Neural cell (in vitro differentiated cells): ENCODE measurements around the gene NMNAT1. TPM values are rescaled to one million over a fixed set of nuclear protein-coding genes. Genes with fewer than 3 reads are reported as not detected.

ENCODE experiments used
- H2AFZ ChIP-seq: fragments of 200-600, 300-800 bp; sonication (generic), shearing (Covaris generic); 2 replicates; pipeline ENCODE4 v1.6.0; 2014; ENCODE audit warnings: low read depth, mild to moderate bottlenecking, antibody characterized with exemption, low read length, moderate library complexity
- H3F3A ChIP-seq: fragments of 200-600 bp; shearing (Covaris generic); 2 replicates; pipeline ENCODE4 v1.6.1; 2016; ENCODE audit warnings: mild to moderate bottlenecking, moderate library complexity, mixed read lengths, antibody characterized with exemption, low read length; ENCODE audit not compliant: insufficient read depth, poor library complexity, severe bottlenecking
- H3K27ac ChIP-seq: fragments of 200-600, 300-800 bp; sonication (generic), shearing (Covaris generic); 2 replicates; pipeline ENCODE4 v1.5.1; 2014; ENCODE audit warnings: mild to moderate bottlenecking, low read length, moderate library complexity
- H3K27me3 ChIP-seq: fragments of 300-800, 200-600 bp; sonication (generic), shearing (Covaris generic); 2 replicates; pipeline ENCODE4 v1.6.0; 2014; ENCODE audit warnings: mild to moderate bottlenecking, low read depth, low read length, moderate library complexity; ENCODE audit not compliant: insufficient read depth
- H3K36me3 ChIP-seq: fragments of 300-800, 200-600 bp; sonication (generic), shearing (Covaris generic); 2 replicates; pipeline ENCODE4 v1.5.1; 2014; ENCODE audit warnings: mild to moderate bottlenecking, antibody characterized with exemption, low read length, moderate library complexity; ENCODE audit not compliant: insufficient read depth
- H3K4me2 ChIP-seq: fragments of 300-800, 200-600 bp; sonication (generic), shearing (Covaris generic); 2 replicates; pipeline ENCODE4 v1.6.0; 2014; ENCODE audit warnings: mild to moderate bottlenecking, low read length
- H3K4me3 ChIP-seq: fragments of 300-800, 200-600 bp; sonication (generic), shearing (Covaris generic); 2 replicates; pipeline ENCODE4 v1.5.1; 2014; ENCODE audit warnings: mild to moderate bottlenecking, low read length, moderate library complexity
- H3K79me2 ChIP-seq: fragments of 200-600 bp; shearing (Covaris generic); replicated peaks from 2 replicates; pipeline ENCODE4 v1.6.0; 2014; ENCODE audit warnings: mild to moderate bottlenecking, low read length, moderate library complexity; ENCODE audit not compliant: insufficient read depth
- H3K9ac ChIP-seq: fragments of 300-800, 200-600 bp; sonication (generic), shearing (Covaris generic); 2 replicates; pipeline ENCODE4 v1.6.1; 2016; ENCODE audit warnings: mild to moderate bottlenecking, low read length, mixed read lengths
- H3K9me2 ChIP-seq: fragments of 200-600 bp; shearing (Covaris generic); 2 replicates; pipeline ENCODE4 v1.6.1; 2016; ENCODE audit warnings: mild to moderate bottlenecking, low read length, mixed read lengths; ENCODE audit not compliant: insufficient read depth
- H3K9me3 ChIP-seq: fragments of 200-600, 300-800 bp; sonication (generic), shearing (Covaris generic); 2 replicates; pipeline ENCODE4 v1.6.1; 2016; ENCODE audit warnings: mild to moderate bottlenecking, mixed run types, low read length, moderate library complexity, mixed read lengths
- H4K20me1 ChIP-seq: fragments of 200-600 bp; shearing (Covaris generic); 2 replicates; pipeline ENCODE4 v1.6.1; 2016; ENCODE audit warnings: mild to moderate bottlenecking, mixed run types; ENCODE audit not compliant: insufficient read depth
- EP300 ChIP-seq: fragments of 450-650 bp; conservative IDR thresholded peaks from 2 replicates; pipeline ENCODE4 v1.6.1; 2014; ENCODE audit warnings: antibody characterized with exemption, mild to moderate bottlenecking, moderate library complexity; ENCODE audit not compliant: poor library complexity, severe bottlenecking
- EZH2 ChIP-seq: fragments of 200-600, 300-800 bp; shearing (Covaris generic), sonication (generic); IDR thresholded peaks from 2 replicates; pipeline ENCODE4 v1.6.1; 2014; ENCODE audit warnings: antibody characterized with exemption, low read length, borderline replicate concordance, mild to moderate bottlenecking; ENCODE audit not compliant: insufficient read depth, poor library complexity, severe bottlenecking
- MXI1 ChIP-seq: fragments of 450-650 bp; conservative IDR thresholded peaks from 2 replicates; pipeline ENCODE4 v1.6.1; 2014; ENCODE audit warnings: antibody characterized with exemption, mild to moderate bottlenecking; ENCODE audit not compliant: poor library complexity, severe bottlenecking
- POLR2AphosphoS5 ChIP-seq: IDR thresholded peaks from 2 replicates; pipeline ENCODE4 v1.6.1; 2012
- RAD21 ChIP-seq: fragments of 450-650 bp; conservative IDR thresholded peaks from 2 replicates; pipeline ENCODE4 v1.6.1; 2014; ENCODE audit warnings: antibody characterized with exemption, mild to moderate bottlenecking, moderate library complexity
- REST ChIP-seq: IDR thresholded peaks from 2 replicates; pipeline ENCODE4 v1.6.1; 2012; ENCODE audit warnings: borderline replicate concordance
- SMC3 ChIP-seq: fragments of 450-650 bp; conservative IDR thresholded peaks from 2 replicates; pipeline ENCODE4 v1.6.1; 2014; ENCODE audit warnings: antibody characterized with exemption, mild to moderate bottlenecking, moderate library complexity; ENCODE audit not compliant: poor library complexity
- TAF1 ChIP-seq: IDR thresholded peaks from 2 replicates; pipeline ENCODE4 v1.6.1; 2012; ENCODE audit warnings: low read depth
- polyA plus RNA-seq: library from polyadenylated mRNA; depleted of rRNA; stranded (reverse); fragments of >200 nt; gene quantifications from 2 replicates; pipeline ENCODE4 v1.2.3, GENCODE V29; 2014
- TF ChIP-seq, protein P1 (sequence below): fragments of 450-650 bp; IDR thresholded peaks from 2 replicates; pipeline ENCODE4 v1.5.1; 2014; ENCODE audit warnings: antibody characterized with exemption, mild to moderate bottlenecking, moderate library complexity; ENCODE audit not compliant: poor library complexity, severe bottlenecking

Gene NMNAT1
- polyA plus RNA-seq, 1 donor from 2014 or later, result 4.9 TPM

GRCh38 chr1:10032590-10033358, 89.5 kb downstream of the NMNAT1 start, which contains the start of gene UBE4B:
Gene UBE4B (plus strand): TSS chr1:10032958. CDS start chr1:10033671, 713 bp downstream.
- Histone ChIP-seq H4K20me1 (no peaks in the 10 kb centered on the region), H3K4me3 (peak within 1 kb of the TSS; percentile 78), H3K27me3 (no peaks in the 10 kb centered on the region), H3K9me2 (no peaks in the 10 kb centered on the region), H2AFZ (peak within 1 kb of the TSS; percentile 41), H3K9ac (peak within 1 kb of the TSS; percentile 91), H3K4me2 (peak within 1 kb of the TSS; percentile 99), H3K79me2 (peaks cover 30% of the 10 kb centered on the region), H3K36me3 (no peaks in the 10 kb centered on the region), H3F3A (no peaks in the 10 kb centered on the region), H3K27ac (peak within 1 kb of the TSS; percentile 89), H3K9me3 (no peaks in the 10 kb centered on the region)
- TF ChIP-seq POLR2AphosphoS5 (peak; percentile 72), SMC3 (peak; percentile 92), REST (peak; percentile 66), EP300 (peak; percentile 18), TAF1 (peak; percentile 60), RAD21 (peak; percentile 84), MXI1 (peak; percentile 71), EZH2 (no peak)
- TF ChIP-seq, protein P1, sequence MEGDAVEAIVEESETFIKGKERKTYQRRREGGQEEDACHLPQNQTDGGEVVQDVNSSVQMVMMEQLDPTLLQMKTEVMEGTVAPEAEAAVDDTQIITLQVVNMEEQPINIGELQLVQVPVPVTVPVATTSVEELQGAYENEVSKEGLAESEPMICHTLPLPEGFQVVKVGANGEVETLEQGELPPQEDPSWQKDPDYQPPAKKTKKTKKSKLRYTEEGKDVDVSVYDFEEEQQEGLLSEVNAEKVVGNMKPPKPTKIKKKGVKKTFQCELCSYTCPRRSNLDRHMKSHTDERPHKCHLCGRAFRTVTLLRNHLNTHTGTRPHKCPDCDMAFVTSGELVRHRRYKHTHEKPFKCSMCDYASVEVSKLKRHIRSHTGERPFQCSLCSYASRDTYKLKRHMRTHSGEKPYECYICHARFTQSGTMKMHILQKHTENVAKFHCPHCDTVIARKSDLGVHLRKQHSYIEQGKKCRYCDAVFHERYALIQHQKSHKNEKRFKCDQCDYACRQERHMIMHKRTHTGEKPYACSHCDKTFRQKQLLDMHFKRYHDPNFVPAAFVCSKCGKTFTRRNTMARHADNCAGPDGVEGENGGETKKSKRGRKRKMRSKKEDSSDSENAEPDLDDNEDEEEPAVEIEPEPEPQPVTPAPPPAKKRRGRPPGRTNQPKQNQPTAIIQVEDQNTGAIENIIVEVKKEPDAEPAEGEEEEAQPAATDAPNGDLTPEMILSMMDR, result peak; percentile 99

DNA sequence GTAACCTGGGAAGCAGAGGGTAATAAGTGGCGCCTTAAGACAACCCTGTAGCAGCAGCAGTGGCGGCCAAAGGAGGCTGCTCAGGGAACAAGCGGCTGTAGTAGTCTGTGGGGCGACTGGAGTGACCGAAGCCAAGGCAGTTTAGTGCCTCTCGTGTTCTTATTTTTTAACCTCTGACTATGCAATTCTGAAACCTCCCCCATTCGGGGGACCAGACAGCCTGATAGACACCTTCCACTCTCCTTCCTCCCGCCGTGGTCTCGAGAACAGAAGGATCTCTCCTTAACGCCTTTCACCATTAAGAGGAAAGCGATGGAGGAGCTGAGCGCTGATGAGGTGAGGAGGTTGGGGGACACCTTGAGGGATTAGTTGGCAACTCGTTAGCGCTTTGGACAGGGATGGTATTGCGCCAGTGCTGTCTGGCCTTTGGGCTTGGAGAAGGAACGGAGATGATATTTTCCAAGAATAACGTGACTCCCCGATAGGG, 90.1 kb downstream of the NMNAT1 start:
- peak overlapping the region; percentile 89 for H3K27ac ChIP-seq
- no peaks in the 10 kb centered on the region for H4K20me1 ChIP-seq
- H3K4me2 ChIP-seq, result peak overlapping the region; percentile 99
- no peaks in the 10 kb centered on the region for H3K36me3 ChIP-seq
- H3F3A ChIP-seq, result no peaks in the 10 kb centered on the region
- no peaks in the 10 kb centered on the region for H3K27me3 ChIP-seq
- peak overlapping the region; percentile 91 for H3K9ac ChIP-seq
- peaks cover 34% of the 10 kb centered on the region for H3K79me2 ChIP-seq
- no peaks in the 10 kb centered on the region for H3K9me2 ChIP-seq
- no peaks in the 10 kb centered on the region for H3K9me3 ChIP-seq
- H3K4me3 ChIP-seq, result peak overlapping the region; percentile 78
- peak; percentile 9 for TF ChIP-seq REST
- TF ChIP-seq EZH2, result no peak
- no peak for TF ChIP-seq TAF1
- no peak for TF ChIP-seq POLR2AphosphoS5
- TF ChIP-seq RAD21, result peak; percentile 20
- TF ChIP-seq MXI1, result peak; percentile 34
- no peak for TF ChIP-seq EP300
- TF ChIP-seq SMC3, result peak; percentile 31
- TF ChIP-seq, protein P1, result peak; percentile 36
- H2AFZ ChIP-seq, result peak overlapping the region; percentile 32
